ENCODE data around the gene ARID1B.

GRCh38 chr6:156984178-156984738 lies 207.1 kb downstream of the ARID1B start:
- TF ChIP-seq CTCF (tag by site-specific recombination; IDR thresholded peaks at IDR 0.05) (no peak), BCL11B (tag by site-specific recombination; IDR thresholded peaks at IDR 0.05; ENCODE audit: low read depth) (no peak), ZNF24 (tag by site-specific recombination; IDR thresholded peaks at IDR 0.05) (no peak), TRIM28 (IDR thresholded peaks at IDR 0.05; ENCODE audit: borderline replicate concordance, low read length) (no peak), YY1 (tag by site-specific recombination; IDR thresholded peaks at IDR 0.05) (no peak), ZNF114 (tag by site-specific recombination; IDR thresholded peaks at IDR 0.05) (no peak), TCF7L2 (IDR thresholded peaks at IDR 0.05; ENCODE audit: borderline replicate concordance, low read depth, low read length) (no peak), ZNF792 (tag by site-specific recombination; IDR thresholded peaks at IDR 0.05) (no peak), OSR2 (tag by site-specific recombination; IDR thresholded peaks at IDR 0.05) (no peak)

All from HEK293 (cell line).